ENCODE measurements around the gene ADPRS. TPM values are rescaled to one million over a fixed set of nuclear protein-coding genes. Genes with fewer than 3 reads are reported as not detected.

Gene ADPRS
- total RNA-seq, 1 experiment from 2014 or later, result 30.0 TPM

DNA sequence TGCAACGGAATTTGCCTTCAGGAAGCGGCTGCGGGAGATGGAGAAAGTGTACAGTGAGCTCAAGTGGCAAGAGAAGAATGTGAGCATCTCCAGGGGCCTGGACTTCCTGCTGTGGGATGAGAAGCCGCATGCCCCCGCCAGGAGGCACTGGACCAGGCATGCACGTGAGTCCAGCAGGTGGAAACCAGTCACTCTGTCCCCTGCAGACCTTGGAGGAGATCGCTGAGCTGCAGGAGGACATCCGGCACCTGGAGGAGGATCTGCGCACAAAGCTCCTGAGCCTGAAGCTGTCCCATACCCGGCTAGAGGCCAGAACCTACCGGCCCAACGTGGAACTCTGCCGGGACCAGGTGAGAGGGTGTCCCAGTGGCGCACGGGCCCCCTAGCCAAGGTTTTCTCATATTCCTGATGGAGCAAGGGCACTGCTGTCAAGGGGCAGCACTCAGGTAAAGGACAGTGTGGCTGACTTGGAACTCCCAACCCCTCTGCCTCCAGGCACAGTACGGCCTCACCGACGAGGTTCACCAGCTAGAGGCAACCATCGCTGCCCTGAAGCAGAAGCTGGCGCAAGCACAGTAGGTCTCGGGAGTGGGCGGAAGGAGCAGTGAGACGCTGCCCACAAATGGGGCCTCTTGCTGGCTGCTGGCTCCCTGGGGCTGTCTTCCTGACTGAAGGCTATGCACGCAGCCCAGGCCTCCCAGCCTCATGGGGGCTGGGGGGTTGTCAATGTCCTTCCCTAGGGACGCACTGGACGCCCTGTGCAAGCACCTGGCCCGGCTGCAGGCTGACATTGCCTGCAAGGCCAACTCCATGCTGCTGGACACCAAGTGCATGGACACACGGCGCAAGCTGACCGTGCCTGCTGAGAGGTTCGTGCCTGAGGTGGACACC, 1.2 kb upstream of the ADPRS start:
- no peak for TF ChIP-seq EZH2 (IDR thresholded peaks at IDR 0.05; ENCODE audit: low read depth)
- TF ChIP-seq, protein P1, sequence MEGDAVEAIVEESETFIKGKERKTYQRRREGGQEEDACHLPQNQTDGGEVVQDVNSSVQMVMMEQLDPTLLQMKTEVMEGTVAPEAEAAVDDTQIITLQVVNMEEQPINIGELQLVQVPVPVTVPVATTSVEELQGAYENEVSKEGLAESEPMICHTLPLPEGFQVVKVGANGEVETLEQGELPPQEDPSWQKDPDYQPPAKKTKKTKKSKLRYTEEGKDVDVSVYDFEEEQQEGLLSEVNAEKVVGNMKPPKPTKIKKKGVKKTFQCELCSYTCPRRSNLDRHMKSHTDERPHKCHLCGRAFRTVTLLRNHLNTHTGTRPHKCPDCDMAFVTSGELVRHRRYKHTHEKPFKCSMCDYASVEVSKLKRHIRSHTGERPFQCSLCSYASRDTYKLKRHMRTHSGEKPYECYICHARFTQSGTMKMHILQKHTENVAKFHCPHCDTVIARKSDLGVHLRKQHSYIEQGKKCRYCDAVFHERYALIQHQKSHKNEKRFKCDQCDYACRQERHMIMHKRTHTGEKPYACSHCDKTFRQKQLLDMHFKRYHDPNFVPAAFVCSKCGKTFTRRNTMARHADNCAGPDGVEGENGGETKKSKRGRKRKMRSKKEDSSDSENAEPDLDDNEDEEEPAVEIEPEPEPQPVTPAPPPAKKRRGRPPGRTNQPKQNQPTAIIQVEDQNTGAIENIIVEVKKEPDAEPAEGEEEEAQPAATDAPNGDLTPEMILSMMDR (conservative IDR thresholded peaks at IDR 0.05), result no peak
- Histone ChIP-seq H3K9me3 (ENCODE audit: insufficient read depth, low read depth) (no peaks in the 10 kb centered on the region), H4K20me1 (ENCODE audit: insufficient read depth) (peaks cover 9% of the 10 kb centered on the region; the same call in 1 of the 2 replicates), H3K4me2 (no peak overlapping the region), H3K27me3 (ENCODE audit: insufficient read depth, low read depth) (no peaks in the 10 kb centered on the region), H3K4me1 (replicated peaks; ENCODE audit: insufficient read depth) (peaks cover 6% of the 10 kb centered on the region), H2AFZ (no peak overlapping the region), H3K9me2 (ENCODE audit: insufficient read depth) (no peaks in the 10 kb centered on the region), H3K79me2 (ENCODE audit: low read depth) (peaks cover 27% of the 10 kb centered on the region), H3F3A (ENCODE audit: insufficient read depth, low read depth) (no peaks in the 10 kb centered on the region; the same call in 1 of the 2 replicates), H3K36me3 (ENCODE audit: low read depth) (peaks cover 3% of the 10 kb centered on the region; the same call in 1 of the 2 replicates), H3K27ac (no peak overlapping the region), H3K4me3 (no peak overlapping the region)
- intact Hi-C loops (cut with micrococcal nuclease; ENCODE audit: unreplicated experiment), result loop anchor here (1.0 kb wide), 2 partner anchors 156 to 204 kb away; partner anchors contain the start of genes AGO1 and AGO3
- BruUV-seq (replicated peaks), result no TSS peak
- POLR2A ChIA-PET (ENCODE audit: unreplicated experiment), result interaction anchor here (0.6 kb wide), 1 partner anchor 190 kb away, joined by 9 read pairs; no protein-coding TSS in a partner anchor
- no peak for DNase-seq
- CTCF ChIA-PET, result no interaction called here

DNA sequence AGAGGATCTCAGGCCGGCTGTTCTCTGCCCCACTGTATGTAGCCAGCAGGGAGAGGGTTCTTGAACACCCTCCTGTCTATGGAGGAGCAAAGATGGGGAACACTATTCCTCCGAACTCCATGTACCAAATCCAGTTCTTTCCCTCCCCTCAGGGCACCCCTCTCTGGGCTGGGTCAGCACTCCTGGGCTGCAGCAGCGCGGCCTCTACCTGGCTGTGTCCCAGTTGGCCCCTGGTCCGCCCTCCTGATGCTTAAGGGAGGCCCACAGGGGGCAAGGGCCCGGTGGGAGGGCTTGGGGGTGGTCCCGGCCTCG, 471 bp upstream of the ADPRS start:
- Histone ChIP-seq H3K27ac (no peak overlapping the region), H2AFZ (peak overlapping the region; percentile 87; the same call in 1 of the 2 replicates), H3K27me3 (ENCODE audit: insufficient read depth, low read depth) (no peaks in the 10 kb centered on the region), H3K9me3 (ENCODE audit: insufficient read depth, low read depth) (no peaks in the 10 kb centered on the region), H3F3A (ENCODE audit: insufficient read depth, low read depth) (peaks cover 6% of the 10 kb centered on the region; the same call in 1 of the 2 replicates), H3K36me3 (ENCODE audit: low read depth) (peaks cover 11% of the 10 kb centered on the region; the same call in 1 of the 2 replicates), H3K4me2 (peak overlapping the region; percentile 83), H3K9me2 (ENCODE audit: insufficient read depth) (no peaks in the 10 kb centered on the region), H3K4me3 (peak overlapping the region; percentile 97; the same call in 1 of the 2 replicates), H3K79me2 (ENCODE audit: low read depth) (peaks cover 27% of the 10 kb centered on the region), H4K20me1 (ENCODE audit: insufficient read depth) (peaks cover 9% of the 10 kb centered on the region; the same call in 1 of the 2 replicates), H3K4me1 (replicated peaks; ENCODE audit: insufficient read depth) (peaks cover 6% of the 10 kb centered on the region)
- intact Hi-C loops (cut with micrococcal nuclease; ENCODE audit: unreplicated experiment), result loop anchor here (1.0 kb wide), 2 partner anchors 157 to 205 kb away; partner anchors contain the start of genes AGO1 and AGO3
- POLR2A ChIA-PET (ENCODE audit: unreplicated experiment), result no interaction called here
- CTCF ChIA-PET, result no interaction called here
- TF ChIP-seq EZH2 (IDR thresholded peaks at IDR 0.05; ENCODE audit: low read depth), result no peak
- no TSS peak for BruUV-seq (replicated peaks)
- no peak for DNase-seq

DNA sequence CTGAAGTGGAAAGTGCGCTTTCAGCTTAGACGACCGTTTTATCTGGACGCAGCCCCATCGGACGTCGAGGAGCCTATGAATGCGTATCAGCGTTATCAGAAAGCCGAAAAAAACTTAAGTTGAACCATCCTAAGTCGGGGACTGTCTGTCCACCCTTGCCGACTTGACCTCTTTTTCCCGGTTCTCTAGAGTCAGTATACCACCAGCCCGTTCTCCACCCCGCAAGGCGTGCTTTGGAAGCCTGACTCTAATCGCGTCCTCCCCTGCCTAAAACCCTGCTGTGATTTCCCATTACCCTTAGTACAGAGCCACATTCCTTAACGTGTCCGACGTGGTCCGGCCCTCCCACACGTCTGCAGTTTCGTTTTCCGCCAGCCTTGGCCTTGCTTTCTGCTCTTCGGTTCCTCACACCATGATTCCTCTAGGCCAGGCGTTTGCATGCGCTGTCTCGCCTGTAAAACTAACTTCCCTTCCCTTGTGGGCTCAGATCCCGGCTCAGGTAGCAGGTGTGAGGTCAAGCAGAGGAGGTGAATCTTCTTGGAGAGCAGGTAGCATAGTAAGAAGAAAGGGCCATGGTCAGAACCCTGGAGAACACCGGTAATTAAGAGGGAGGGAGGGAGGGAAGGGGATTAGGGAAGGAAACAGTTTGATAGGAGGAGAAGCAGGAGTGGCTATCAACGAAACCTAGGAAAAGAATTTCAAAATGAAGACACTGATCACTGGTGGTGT, 865 bp downstream of the ADPRS start:
- peaks cover 6% of the 10 kb centered on the region for H3K4me1 ChIP-seq (replicated peaks; ENCODE audit: insufficient read depth)
- H3K27me3 ChIP-seq (ENCODE audit: insufficient read depth, low read depth), result no peaks in the 10 kb centered on the region
- peaks cover 16% of the 10 kb centered on the region for H4K20me1 ChIP-seq (ENCODE audit: insufficient read depth)
- peak; percentile 51 to 59 for DNase-seq
- H3K4me2 ChIP-seq, result peak overlapping the region; percentile 90
- ChIA-PET CTCF (no interaction called here), POLR2A (ENCODE audit: unreplicated experiment) (no interaction called here)
- H3K36me3 ChIP-seq (ENCODE audit: low read depth), result peaks cover 23% of the 10 kb centered on the region
- intact Hi-C loops (cut with micrococcal nuclease; ENCODE audit: unreplicated experiment), result no loop called here
- BruUV-seq (replicated peaks), result TSS peak; percentile 85
- peaks cover 8% of the 10 kb centered on the region; the same call in 1 of the 2 replicates for H3F3A ChIP-seq (ENCODE audit: insufficient read depth, low read depth)
- peak overlapping the region; percentile 87 for H2AFZ ChIP-seq
- peak overlapping the region; percentile 57 for H3K27ac ChIP-seq
- TF ChIP-seq, protein P1 (conservative IDR thresholded peaks at IDR 0.05), result no peak
- TF ChIP-seq EZH2 (IDR thresholded peaks at IDR 0.05; ENCODE audit: low read depth), result no peak
- H3K9me2 ChIP-seq (ENCODE audit: insufficient read depth), result no peaks in the 10 kb centered on the region
- peak overlapping the region; percentile 97 for H3K4me3 ChIP-seq
- H3K9me3 ChIP-seq (ENCODE audit: insufficient read depth, low read depth), result no peaks in the 10 kb centered on the region
- peaks cover 27% of the 10 kb centered on the region for H3K79me2 ChIP-seq (ENCODE audit: low read depth)
